ENCODE results near the gene CD33. TPM values are rescaled to one million over a fixed set of nuclear protein-coding genes. Genes with fewer than 3 reads are reported as not detected.

Gene CD33
- polyA plus RNA-seq, 2 of the 4 experiments (the other 2 are of a cell fraction): 0.10 TPM; not detected in 1

DNA sequence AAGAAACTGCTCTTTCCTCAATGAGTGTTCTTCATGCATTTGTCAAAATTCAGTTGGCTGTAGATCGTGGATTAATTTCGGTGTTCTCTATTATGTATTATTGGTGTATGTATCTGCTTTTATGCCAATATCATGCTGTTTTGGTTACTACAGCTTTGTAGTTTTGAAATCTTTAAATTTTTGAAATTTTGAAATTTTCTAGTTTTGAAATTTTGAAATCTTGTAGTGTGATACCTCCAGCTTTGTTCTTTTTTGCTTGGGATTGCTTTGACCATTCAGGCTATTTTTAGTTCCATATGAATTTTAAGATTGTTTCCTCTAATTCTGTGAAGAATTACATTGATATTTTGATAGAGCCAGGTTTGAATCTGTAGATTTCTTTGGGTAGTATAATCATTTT is 3.1 kb downstream of the CD33 start:
- no peak for DNase-seq (ENCODE audit: low read depth in 1 of 2, low spot score in 1 of 2)
- TF ChIP-seq EHF (CRISPR knock-in tag; IDR thresholded peaks at IDR 0.05): no peak
- no peak for TF ChIP-seq RCOR1 (IDR thresholded peaks at IDR 0.05; ENCODE audit: low read depth, low read length)
- TF ChIP-seq FOSB (CRISPR knock-in tag; IDR thresholded peaks at IDR 0.05): no peak
- TF ChIP-seq PHF8 (IDR thresholded peaks at IDR 0.05; ENCODE audit: borderline replicate concordance, low read depth): no peak
- TF ChIP-seq RAD21 (conservative IDR thresholded peaks at IDR 0.05 in 1 of 2, IDR thresholded peaks at IDR 0.05 in 1 of 2): no peak
- TF ChIP-seq, protein P1, sequence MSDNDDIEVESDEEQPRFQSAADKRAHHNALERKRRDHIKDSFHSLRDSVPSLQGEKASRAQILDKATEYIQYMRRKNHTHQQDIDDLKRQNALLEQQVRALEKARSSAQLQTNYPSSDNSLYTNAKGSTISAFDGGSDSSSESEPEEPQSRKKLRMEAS (IDR thresholded peaks at IDR 0.05): no peak
- TF ChIP-seq ZFP36 (IDR thresholded peaks at IDR 0.05; ENCODE audit: borderline replicate concordance, partially characterized antibody): no peak
- no peak for TF ChIP-seq HOXB5 (CRISPR knock-in tag; IDR thresholded peaks at IDR 0.05)
- TF ChIP-seq, protein P2, sequence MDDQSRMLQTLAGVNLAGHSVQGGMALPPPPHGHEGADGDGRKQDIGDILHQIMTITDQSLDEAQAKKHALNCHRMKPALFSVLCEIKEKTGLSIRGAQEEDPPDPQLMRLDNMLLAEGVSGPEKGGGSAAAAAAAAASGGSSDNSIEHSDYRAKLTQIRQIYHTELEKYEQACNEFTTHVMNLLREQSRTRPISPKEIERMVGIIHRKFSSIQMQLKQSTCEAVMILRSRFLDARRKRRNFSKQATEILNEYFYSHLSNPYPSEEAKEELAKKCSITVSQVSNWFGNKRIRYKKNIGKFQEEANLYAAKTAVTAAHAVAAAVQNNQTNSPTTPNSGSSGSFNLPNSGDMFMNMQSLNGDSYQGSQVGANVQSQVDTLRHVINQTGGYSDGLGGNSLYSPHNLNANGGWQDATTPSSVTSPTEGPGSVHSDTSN (IDR thresholded peaks at IDR 0.05): no peak
- no peak for TF ChIP-seq RNF2 (IDR thresholded peaks at IDR 0.05; ENCODE audit: borderline replicate concordance, low read depth)
- no peak for TF ChIP-seq CBX2 (IDR thresholded peaks at IDR 0.05; ENCODE audit: borderline replicate concordance, low read depth)
- no peak for TF ChIP-seq NFE2L2 (conservative IDR thresholded peaks at IDR 0.05; ENCODE audit: low read length)
- TF ChIP-seq SREBF2 (IDR thresholded peaks at IDR 0.05): no peak
- TF ChIP-seq HEYL (CRISPR knock-in tag; IDR thresholded peaks at IDR 0.05): no peak
- TF ChIP-seq, protein P3, sequence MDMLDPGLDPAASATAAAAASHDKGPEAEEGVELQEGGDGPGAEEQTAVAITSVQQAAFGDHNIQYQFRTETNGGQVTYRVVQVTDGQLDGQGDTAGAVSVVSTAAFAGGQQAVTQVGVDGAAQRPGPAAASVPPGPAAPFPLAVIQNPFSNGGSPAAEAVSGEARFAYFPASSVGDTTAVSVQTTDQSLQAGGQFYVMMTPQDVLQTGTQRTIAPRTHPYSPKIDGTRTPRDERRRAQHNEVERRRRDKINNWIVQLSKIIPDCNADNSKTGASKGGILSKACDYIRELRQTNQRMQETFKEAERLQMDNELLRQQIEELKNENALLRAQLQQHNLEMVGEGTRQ (IDR thresholded peaks at IDR 0.05): no peak
- TF ChIP-seq NPAS2 (CRISPR knock-in tag; IDR thresholded peaks at IDR 0.05; ENCODE audit: borderline replicate concordance): no peak
- no peak for TF ChIP-seq POLR2AphosphoS2 (conservative IDR thresholded peaks at IDR 0.05; ENCODE audit: low read length)
- H3K4me1 ChIP-seq: no peaks in the 10 kb centered on the region
- ChIA-PET POLR2A (no interaction called here), CTCF (no interaction called here)
- no peak overlapping the region for H3K4me3 ChIP-seq
- no peak overlapping the region for H3K27ac ChIP-seq
- H3K4me2 ChIP-seq: no peak overlapping the region
- FAIRE-seq: no peak
- no peak for ATAC-seq
- H3K9me3 ChIP-seq: no peaks in the 10 kb centered on the region
- under 1% methylated on average over 2 of the region's 2 CpGs for whole genome bisulfite sequencing (ENCODE audit: missing lambda C conversion rate)

DNA sequence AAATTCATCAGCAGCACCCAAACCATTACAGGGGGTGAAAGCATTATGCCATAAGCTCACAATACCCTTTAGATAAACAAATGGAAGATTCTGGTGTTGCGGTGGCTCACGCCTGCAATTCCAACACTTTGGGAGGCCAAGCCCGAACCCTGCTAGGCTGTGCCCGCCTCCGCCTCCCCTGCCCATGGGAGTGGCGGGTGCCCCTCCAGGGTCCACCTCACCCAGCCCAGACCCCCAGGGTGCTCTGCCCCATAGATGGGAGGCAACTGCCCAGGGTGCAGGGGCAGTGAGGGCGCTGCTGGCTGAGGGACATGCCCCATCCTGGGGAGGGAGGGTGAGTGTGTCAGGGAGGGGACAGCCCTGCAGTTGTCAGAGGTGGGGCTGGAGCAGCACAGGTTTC is 16.0 kb downstream of the CD33 start:
- no peak for ATAC-seq
- no peak for FAIRE-seq
- TF ChIP-seq CHD4 (IDR thresholded peaks at IDR 0.05; ENCODE audit: borderline replicate concordance) (no peak), HOXB5 (CRISPR knock-in tag; IDR thresholded peaks at IDR 0.05) (no peak), JUN (IDR thresholded peaks at IDR 0.05) (no peak), HEYL (CRISPR knock-in tag; IDR thresholded peaks at IDR 0.05) (no peak), CHD2 (IDR thresholded peaks at IDR 0.05; ENCODE audit: low read length, partially characterized antibody) (no peak), MYC (IDR thresholded peaks at IDR 0.05; ENCODE audit: borderline replicate concordance, low read length) (no peak), NFE2L2 (conservative IDR thresholded peaks at IDR 0.05; ENCODE audit: low read length) (no peak), EHF (CRISPR knock-in tag; IDR thresholded peaks at IDR 0.05) (no peak), RFX5 (IDR thresholded peaks at IDR 0.05) (no peak), FOXS1 (CRISPR knock-in tag; IDR thresholded peaks at IDR 0.05) (no peak), CBX2 (IDR thresholded peaks at IDR 0.05; ENCODE audit: borderline replicate concordance, low read depth) (no peak), NR3C1 (IDR thresholded peaks at IDR 0.05) (no peak), EP300 (IDR thresholded peaks at IDR 0.05) (no peak), HOXB13 (CRISPR knock-in tag; IDR thresholded peaks at IDR 0.05; ENCODE audit: low read depth) (no peak)
- TF ChIP-seq, protein P4, sequence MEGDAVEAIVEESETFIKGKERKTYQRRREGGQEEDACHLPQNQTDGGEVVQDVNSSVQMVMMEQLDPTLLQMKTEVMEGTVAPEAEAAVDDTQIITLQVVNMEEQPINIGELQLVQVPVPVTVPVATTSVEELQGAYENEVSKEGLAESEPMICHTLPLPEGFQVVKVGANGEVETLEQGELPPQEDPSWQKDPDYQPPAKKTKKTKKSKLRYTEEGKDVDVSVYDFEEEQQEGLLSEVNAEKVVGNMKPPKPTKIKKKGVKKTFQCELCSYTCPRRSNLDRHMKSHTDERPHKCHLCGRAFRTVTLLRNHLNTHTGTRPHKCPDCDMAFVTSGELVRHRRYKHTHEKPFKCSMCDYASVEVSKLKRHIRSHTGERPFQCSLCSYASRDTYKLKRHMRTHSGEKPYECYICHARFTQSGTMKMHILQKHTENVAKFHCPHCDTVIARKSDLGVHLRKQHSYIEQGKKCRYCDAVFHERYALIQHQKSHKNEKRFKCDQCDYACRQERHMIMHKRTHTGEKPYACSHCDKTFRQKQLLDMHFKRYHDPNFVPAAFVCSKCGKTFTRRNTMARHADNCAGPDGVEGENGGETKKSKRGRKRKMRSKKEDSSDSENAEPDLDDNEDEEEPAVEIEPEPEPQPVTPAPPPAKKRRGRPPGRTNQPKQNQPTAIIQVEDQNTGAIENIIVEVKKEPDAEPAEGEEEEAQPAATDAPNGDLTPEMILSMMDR (IDR thresholded peaks at IDR 0.05): no peak
- TF ChIP-seq, protein P5, sequence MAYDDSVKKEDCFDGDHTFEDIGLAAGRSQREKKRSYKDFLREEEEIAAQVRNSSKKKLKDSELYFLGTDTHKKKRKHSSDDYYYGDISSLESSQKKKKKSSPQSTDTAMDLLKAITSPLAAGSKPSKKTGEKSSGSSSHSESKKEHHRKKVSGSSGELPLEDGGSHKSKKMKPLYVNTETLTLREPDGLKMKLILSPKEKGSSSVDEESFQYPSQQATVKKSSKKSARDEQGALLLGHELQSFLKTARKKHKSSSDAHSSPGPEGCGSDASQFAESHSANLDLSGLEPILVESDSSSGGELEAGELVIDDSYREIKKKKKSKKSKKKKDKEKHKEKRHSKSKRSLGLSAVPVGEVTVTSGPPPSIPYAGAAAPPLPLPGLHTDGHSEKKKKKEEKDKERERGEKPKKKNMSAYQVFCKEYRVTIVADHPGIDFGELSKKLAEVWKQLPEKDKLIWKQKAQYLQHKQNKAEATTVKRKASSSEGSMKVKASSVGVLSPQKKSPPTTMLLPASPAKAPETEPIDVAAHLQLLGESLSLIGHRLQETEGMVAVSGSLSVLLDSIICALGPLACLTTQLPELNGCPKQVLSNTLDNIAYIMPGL (CRISPR knock-in tag; IDR thresholded peaks at IDR 0.05; ENCODE audit: borderline replicate concordance): no peak
- 25% methylated on average over 7 of the region's 7 CpGs for WGBS (ENCODE audit: missing lambda C conversion rate)
- no peak overlapping the region for H3K4me3 ChIP-seq
- H3K4me2 ChIP-seq: no peak overlapping the region
- POLR2A ChIA-PET: no interaction called here
- CTCF ChIA-PET: no interaction called here
- no peaks in the 10 kb centered on the region for H3K9me3 ChIP-seq
- DNase-seq (ENCODE audit: low read depth in 1 of 2, low spot score in 1 of 2): no peak
- no peaks in the 10 kb centered on the region for H3K4me1 ChIP-seq
- no peak overlapping the region for H3K27ac ChIP-seq

Data from A549 (cell line).